Measurements from ENCODE around the gene CTNNA3.

CTNNA3 gene

GRCh38 chr10:66049335-66049734 lies 1646.7 kb downstream of the CTNNA3 start:
- H3K4me3 ChIP-seq (ENCODE audit: low read depth, low read length) = no peak overlapping the region
- TF ChIP-seq CTCF (IDR thresholded peaks at IDR 0.05; ENCODE audit: low read depth, low read length) = no peak

- H3K4me3 ChIP-seq (ENCODE audit: low read depth, low read length) = no peak overlapping the region
- TF ChIP-seq CTCF (IDR thresholded peaks at IDR 0.05; ENCODE audit: low read depth, low read length) = no peak
Measured at GRCh38 chr10:66045859-66046258, 1650.1 kb downstream of the CTNNA3 start.

GRCh38 chr10:66041771-66042170 lies 1654.2 kb downstream of the CTNNA3 start:
- TF ChIP-seq CTCF (IDR thresholded peaks at IDR 0.05; ENCODE audit: low read depth, low read length) = no peak
- H3K4me3 ChIP-seq (ENCODE audit: low read depth, low read length) = no peak overlapping the region

GRCh38 chr10:66038623-66039022 lies 1657.4 kb downstream of the CTNNA3 start:
- TF ChIP-seq CTCF (IDR thresholded peaks at IDR 0.05; ENCODE audit: low read depth, low read length) = no peak
- H3K4me3 ChIP-seq (ENCODE audit: low read depth, low read length) = no peak overlapping the region

GRCh38 chr10:66026321-66026720 lies 1669.7 kb downstream of the CTNNA3 start:
- no peak overlapping the region for H3K4me3 ChIP-seq (ENCODE audit: low read depth, low read length)
- TF ChIP-seq CTCF (IDR thresholded peaks at IDR 0.05; ENCODE audit: low read depth, low read length) = no peak

- no peak for TF ChIP-seq CTCF (IDR thresholded peaks at IDR 0.05; ENCODE audit: low read depth, low read length)
- H3K4me3 ChIP-seq (ENCODE audit: low read depth, low read length) = no peak overlapping the region
Measured at GRCh38 chr10:66025186-66025585, 1670.8 kb downstream of the CTNNA3 start.

GRCh38 chr10:66021423-66021822 lies 1674.6 kb downstream of the CTNNA3 start:
- no peak overlapping the region for H3K4me3 ChIP-seq (ENCODE audit: low read depth, low read length)
- no peak for TF ChIP-seq CTCF (IDR thresholded peaks at IDR 0.05; ENCODE audit: low read depth, low read length)
